GM12891 (cell line): ENCODE data around the gene REPIN1.

Experiments used
- DNase-seq: peaks from one replicate; pipeline ENCODE4 v3.0.0; 2011; ENCODE audit warnings: low spot score; ENCODE audit not compliant: insufficient read length
- FAIRE-seq: peaks from 2 replicates; lab custom pipeline; 2011; peaks lifted over from hg19 to GRCh38; lab: Jason Lieb, UNC
- PAX5 ChIP-seq: IDR thresholded peaks from 2 replicates; pipeline ENCODE4 v1.6.1; 2011; ENCODE audit warnings: low read length, moderate library complexity, mild to moderate bottlenecking; ENCODE audit not compliant: insufficient read depth, severe bottlenecking
- POLR2A ChIP-seq: IDR thresholded peaks from 2 replicates; pipeline ENCODE4 v1.6.1; 2011; ENCODE audit warnings: low read depth, low read length, control low read depth
- POLR2AphosphoS5 ChIP-seq: IDR thresholded peaks from 2 replicates; pipeline ENCODE4 v1.6.1; 2011; ENCODE audit warnings: low read depth, low read length, control low read depth
- POU2F2 ChIP-seq: IDR thresholded peaks from 2 replicates; pipeline ENCODE4 v1.6.1; 2011; ENCODE audit warnings: low read depth, mild to moderate bottlenecking, control low read depth, low read length, moderate library complexity
- SPI1 ChIP-seq: IDR thresholded peaks from 2 replicates; pipeline ENCODE4 v1.6.1; 2011; ENCODE audit warnings: low read depth, low read length, control low read depth
- TAF1 ChIP-seq: IDR thresholded peaks from 2 replicates; pipeline ENCODE4 v1.6.1; 2011; ENCODE audit warnings: low read depth, low read length, control low read depth

Gene REPIN1

GRCh38 chr7:150327308-150327707 lies 41.3 kb upstream of the REPIN1 start:
- FAIRE-seq (no peak), DNase-seq (no peak)
- TF ChIP-seq POLR2A (no peak), SPI1 (no peak), TAF1 (no peak), POLR2AphosphoS5 (no peak), POU2F2 (no peak), PAX5 (no peak)

GRCh38 chr7:150329331-150330120 lies 39.1 kb upstream of the REPIN1 start:
- TF ChIP-seq POLR2AphosphoS5 (no peak), TAF1 (no peak), PAX5 (no peak), SPI1 (no peak), POLR2A (no peak), POU2F2 (no peak)
- DNase-seq (no peak), FAIRE-seq (no peak)

- DNase-seq (no peak), FAIRE-seq (no peak)
- TF ChIP-seq POLR2A (no peak), TAF1 (no peak), POU2F2 (no peak), SPI1 (no peak), PAX5 (no peak), POLR2AphosphoS5 (no peak)
Measured at GRCh38 chr7:150330211-150330885, 38.3 kb upstream of the REPIN1 start.

GRCh38 chr7:150332852-150333635 lies 35.6 kb upstream of the REPIN1 start:
- no peak for TF ChIP-seq POU2F2
- TF ChIP-seq POLR2AphosphoS5: 0 out of 2 replicates have a peak, but pooled peaks have one; percentile 31
- DNase-seq: no peak
- no peak for FAIRE-seq

DNA sequence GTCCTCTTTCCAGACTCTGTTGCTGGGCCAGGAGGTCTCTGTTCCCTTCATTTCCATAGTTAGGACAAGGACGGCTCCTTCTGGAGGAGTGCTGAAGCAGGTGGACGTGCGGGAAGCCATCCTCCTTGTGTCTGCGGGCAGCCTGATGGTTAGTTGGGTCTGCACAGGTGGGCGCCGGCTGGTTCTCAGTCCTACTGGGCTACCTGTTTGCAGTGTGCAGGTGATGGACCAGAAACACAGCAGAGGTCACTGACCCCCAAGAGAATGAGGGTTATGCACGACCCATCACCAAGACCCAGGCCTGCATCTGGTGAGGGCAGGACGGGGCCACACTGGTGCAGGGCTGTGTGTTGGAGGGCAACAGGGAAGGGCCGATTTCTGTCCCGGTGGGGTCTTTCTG lies 35.0 kb upstream of the REPIN1 start:
- FAIRE-seq (no peak), DNase-seq (no peak)
- TF ChIP-seq TAF1 (no peak), POU2F2 (no peak), POLR2AphosphoS5 (no peak), SPI1 (no peak), PAX5 (no peak), POLR2A (no peak)

- TF ChIP-seq PAX5 (no peak), SPI1 (no peak), TAF1 (no peak), POU2F2 (no peak), POLR2AphosphoS5 (no peak), POLR2A (no peak)
- no peak for FAIRE-seq
- DNase-seq: no peak
Measured at GRCh38 chr7:150334108-150334507, 34.5 kb upstream of the REPIN1 start.

- DNase-seq: no peak
- no peak for TF ChIP-seq POLR2A
- no peak for TF ChIP-seq POLR2AphosphoS5
- no peak for TF ChIP-seq TAF1
- TF ChIP-seq POU2F2: no peak
- no peak for TF ChIP-seq SPI1
- TF ChIP-seq PAX5: no peak
- FAIRE-seq: no peak
Measured at GRCh38 chr7:150335108-150335773, 33.4 kb upstream of the REPIN1 start.

DNA sequence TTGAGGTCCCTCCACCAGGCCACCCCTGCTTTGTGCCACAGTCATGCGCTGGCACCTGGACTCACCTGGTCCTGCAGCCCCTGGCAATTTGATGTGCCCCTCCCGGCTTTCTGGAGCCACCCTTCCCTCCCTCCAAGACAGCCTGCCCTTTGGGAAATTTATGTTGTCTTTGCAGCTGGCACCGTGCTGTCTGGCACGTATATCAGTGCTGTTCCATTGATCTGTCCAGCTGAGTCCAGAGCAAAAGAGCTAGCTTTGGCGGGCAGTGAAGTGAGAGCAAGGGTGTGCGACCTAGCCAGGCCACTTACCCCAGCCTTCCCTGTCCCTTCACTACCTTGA lies 32.9 kb upstream of the REPIN1 start:
- FAIRE-seq (no peak), DNase-seq (no peak)
- TF ChIP-seq TAF1 (no peak), SPI1 (no peak), PAX5 (no peak), POU2F2 (no peak), POLR2A (no peak), POLR2AphosphoS5 (no peak)

GRCh38 chr7:150336746-150337145 lies 31.9 kb upstream of the REPIN1 start:
- DNase-seq (no peak), FAIRE-seq (no peak)
- TF ChIP-seq PAX5 (no peak), POLR2AphosphoS5 (no peak), POU2F2 (no peak), TAF1 (no peak), SPI1 (no peak), POLR2A (no peak)
